SK-N-SH treated with all-trans-retinoic acid at 6 μM for 48 hours (cell line): ENCODE measurements around the gene ENO4.

ENCODE experiments used
- ATAC-seq: fragments of 200-7000 bp; cut with Tn5 transposase; 3 replicates; pipeline ENCODE4 v1.9.1; 2020; ENCODE audit warnings: mild to moderate bottlenecking, moderate library complexity
- ARNTL ChIP-seq: fragments of 450-650 bp; formaldehyde crosslinking; IDR thresholded peaks from 2 replicates; pipeline ENCODE4 v1.5.0; 2020; ENCODE audit warnings: low read depth, mild to moderate bottlenecking, moderate library complexity, borderline replicate concordance
- BACH2 ChIP-seq: fragments of 250-450 bp; sonication (Bioruptor Pico); IDR thresholded peaks from 2 replicates; pipeline ENCODE4 v1.9.0; 2021; ENCODE audit warnings: mild to moderate bottlenecking, borderline replicate concordance
- ESRRG ChIP-seq: fragments of 250-450 bp; sonication (Bioruptor Pico); IDR thresholded peaks from 2 replicates; pipeline ENCODE4 v1.6.1; 2021; ENCODE audit warnings: mild to moderate bottlenecking
- GLIS3 ChIP-seq: fragments of 250-450 bp; sonication (Bioruptor Pico); IDR thresholded peaks from 2 replicates; pipeline ENCODE4 v1.5.0; 2020; ENCODE audit warnings: mild to moderate bottlenecking, moderate library complexity
- ISL1 ChIP-seq: fragments of 250-450 bp; sonication (Bioruptor Pico); IDR thresholded peaks from 2 replicates; pipeline ENCODE4 v2.1.2; 2022; ENCODE audit warnings: mild to moderate bottlenecking, moderate library complexity
- OSR1 ChIP-seq: fragments of 250-450 bp; sonication (Bioruptor Pico); IDR thresholded peaks from 2 replicates; pipeline ENCODE4 v1.8.0; 2022; ENCODE audit warnings: moderate library complexity, mild to moderate bottlenecking, inconsistent platforms
- POU6F1 ChIP-seq: fragments of 250-450 bp; sonication (Bioruptor Pico); IDR thresholded peaks from 2 replicates; pipeline ENCODE4 v1.8.0; 2021; ENCODE audit warnings: low read depth, mild to moderate bottlenecking, moderate library complexity, borderline replicate concordance
- PPARA ChIP-seq: fragments of 250-450 bp; sonication (Bioruptor Pico); IDR thresholded peaks from 2 replicates; pipeline ENCODE4 v1.5.0; 2020; ENCODE audit warnings: mild to moderate bottlenecking, borderline replicate concordance
- RARB ChIP-seq: fragments of 250-450 bp; sonication (Bioruptor Pico); IDR thresholded peaks from 2 replicates; pipeline ENCODE4 v1.8.0; 2021; ENCODE audit warnings: mild to moderate bottlenecking, moderate library complexity
- SNAI2 ChIP-seq: fragments of 250-450 bp; sonication (Bioruptor Pico); IDR thresholded peaks from 2 replicates; pipeline ENCODE4 v1.5.0; 2020; ENCODE audit warnings: mild to moderate bottlenecking, moderate library complexity
- TCF4 ChIP-seq: fragments of 250-450 bp; sonication (Bioruptor Pico); IDR thresholded peaks from 2 replicates; pipeline ENCODE4 v1.8.0; 2021; ENCODE audit warnings: mild to moderate bottlenecking, moderate library complexity, borderline replicate concordance
- ZC3H10 ChIP-seq: fragments of 250-450 bp; sonication (Bioruptor Pico); IDR thresholded peaks from 2 replicates; pipeline ENCODE4 v1.5.1; 2021; ENCODE audit warnings: mild to moderate bottlenecking, moderate library complexity
- ZFP3 ChIP-seq: fragments of 250-450 bp; sonication (Bioruptor Pico); IDR thresholded peaks from 2 replicates; pipeline ENCODE4 v1.5.0; 2020; ENCODE audit warnings: mild to moderate bottlenecking, moderate library complexity
- ZFP30 ChIP-seq: fragments of 450-650 bp; formaldehyde crosslinking; IDR thresholded peaks from 2 replicates; pipeline ENCODE4 v1.5.0; 2022; ENCODE audit warnings: mild to moderate bottlenecking, moderate library complexity
- ZNF565 ChIP-seq: fragments of 450-650 bp; formaldehyde crosslinking; conservative IDR thresholded peaks from 2 replicates; pipeline ENCODE4 v1.5.0; 2020; ENCODE audit warnings: low read depth, mild to moderate bottlenecking, moderate library complexity
- ZNF70 ChIP-seq: fragments of 450-650 bp; formaldehyde crosslinking; IDR thresholded peaks from 2 replicates; pipeline ENCODE4 v1.5.0; 2020; ENCODE audit warnings: mild to moderate bottlenecking, moderate library complexity
- ZNF8 ChIP-seq: fragments of 450-650 bp; formaldehyde crosslinking; IDR thresholded peaks from 2 replicates; pipeline ENCODE4 v1.5.0; 2020; ENCODE audit warnings: mild to moderate bottlenecking, moderate library complexity
- TF ChIP-seq, protein P1 (sequence below): fragments of 250-450 bp; sonication (Bioruptor Pico); IDR thresholded peaks from 2 replicates; pipeline ENCODE4 v1.5.0; 2020; ENCODE audit warnings: mild to moderate bottlenecking, moderate library complexity
- TF ChIP-seq, protein P2 (sequence below): fragments of 250-450 bp; sonication (Bioruptor Pico); IDR thresholded peaks from 2 replicates; pipeline ENCODE4 v1.5.1; 2021; ENCODE audit warnings: mild to moderate bottlenecking, moderate library complexity
- TF ChIP-seq, protein P3 (sequence below): fragments of 250-450 bp; sonication (Bioruptor Pico); IDR thresholded peaks from 2 replicates; pipeline ENCODE4 v1.8.0; 2020; ENCODE audit warnings: mild to moderate bottlenecking, moderate library complexity, borderline replicate concordance
- TF ChIP-seq, protein P4 (sequence below): fragments of 250-450 bp; sonication (Bioruptor Pico); IDR thresholded peaks from 2 replicates; pipeline ENCODE4 v1.5.1; 2020; ENCODE audit warnings: low read depth, mild to moderate bottlenecking, moderate library complexity

Gene ENO4

DNA sequence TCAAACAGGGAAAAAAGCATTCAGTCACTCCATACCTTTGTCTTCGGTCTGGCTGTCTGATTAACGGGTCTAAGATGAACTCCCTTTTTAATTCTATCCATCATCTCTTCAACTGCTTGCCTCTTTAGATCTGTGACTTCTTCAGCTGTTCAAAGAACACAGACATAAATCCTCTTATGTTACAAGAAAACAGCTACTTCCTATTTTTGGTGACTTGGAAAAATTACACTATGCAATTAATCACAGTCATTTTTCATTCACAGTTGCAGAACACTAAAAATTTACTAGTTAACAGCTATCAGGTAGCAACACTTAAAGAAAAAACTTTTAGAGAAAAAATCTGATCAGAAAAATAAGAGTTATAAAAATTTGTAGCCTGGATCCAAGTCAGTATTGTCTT, 66.0 kb downstream of the ENO4 start:
- no peak for ATAC-seq
- TF ChIP-seq POU6F1 (CRISPR knock-in tag) (no peak), ZC3H10 (CRISPR knock-in tag) (no peak), BACH2 (CRISPR knock-in tag) (no peak), PPARA (no peak)
- TF ChIP-seq, protein P1, sequence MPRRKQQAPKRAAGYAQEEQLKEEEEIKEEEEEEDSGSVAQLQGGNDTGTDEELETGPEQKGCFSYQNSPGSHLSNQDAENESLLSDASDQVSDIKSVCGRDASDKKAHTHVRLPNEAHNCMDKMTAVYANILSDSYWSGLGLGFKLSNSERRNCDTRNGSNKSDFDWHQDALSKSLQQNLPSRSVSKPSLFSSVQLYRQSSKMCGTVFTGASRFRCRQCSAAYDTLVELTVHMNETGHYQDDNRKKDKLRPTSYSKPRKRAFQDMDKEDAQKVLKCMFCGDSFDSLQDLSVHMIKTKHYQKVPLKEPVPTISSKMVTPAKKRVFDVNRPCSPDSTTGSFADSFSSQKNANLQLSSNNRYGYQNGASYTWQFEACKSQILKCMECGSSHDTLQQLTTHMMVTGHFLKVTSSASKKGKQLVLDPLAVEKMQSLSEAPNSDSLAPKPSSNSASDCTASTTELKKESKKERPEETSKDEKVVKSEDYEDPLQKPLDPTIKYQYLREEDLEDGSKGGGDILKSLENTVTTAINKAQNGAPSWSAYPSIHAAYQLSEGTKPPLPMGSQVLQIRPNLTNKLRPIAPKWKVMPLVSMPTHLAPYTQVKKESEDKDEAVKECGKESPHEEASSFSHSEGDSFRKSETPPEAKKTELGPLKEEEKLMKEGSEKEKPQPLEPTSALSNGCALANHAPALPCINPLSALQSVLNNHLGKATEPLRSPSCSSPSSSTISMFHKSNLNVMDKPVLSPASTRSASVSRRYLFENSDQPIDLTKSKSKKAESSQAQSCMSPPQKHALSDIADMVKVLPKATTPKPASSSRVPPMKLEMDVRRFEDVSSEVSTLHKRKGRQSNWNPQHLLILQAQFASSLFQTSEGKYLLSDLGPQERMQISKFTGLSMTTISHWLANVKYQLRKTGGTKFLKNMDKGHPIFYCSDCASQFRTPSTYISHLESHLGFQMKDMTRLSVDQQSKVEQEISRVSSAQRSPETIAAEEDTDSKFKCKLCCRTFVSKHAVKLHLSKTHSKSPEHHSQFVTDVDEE (CRISPR knock-in tag), result no peak
- TF ChIP-seq, all 23 proteins: peak for 0

DNA sequence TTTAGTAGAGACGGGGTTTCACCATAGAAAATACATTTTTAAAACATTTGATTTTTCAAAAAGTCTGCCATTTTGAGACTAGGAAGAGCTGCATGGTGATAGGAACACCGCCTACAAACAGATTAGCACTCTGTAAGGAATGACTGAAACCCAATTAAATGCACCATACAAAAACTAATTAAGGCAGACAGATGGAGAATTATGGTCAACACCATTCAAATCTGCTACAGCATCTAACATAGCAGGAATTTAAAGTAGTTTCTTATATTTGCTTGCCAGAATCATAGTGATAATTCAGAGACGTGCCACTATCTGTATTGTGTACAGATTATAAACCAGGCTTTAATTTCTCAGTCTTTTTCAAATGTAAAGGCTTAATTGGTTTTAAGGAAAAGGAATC, 68.2 kb downstream of the ENO4 start:
- ATAC-seq, result no peak
- no peak for TF ChIP-seq TCF4 (CRISPR knock-in tag)
- no peak for TF ChIP-seq ZNF565 (CRISPR knock-in tag)

- ATAC-seq, result no peak
- TF ChIP-seq, protein P2, sequence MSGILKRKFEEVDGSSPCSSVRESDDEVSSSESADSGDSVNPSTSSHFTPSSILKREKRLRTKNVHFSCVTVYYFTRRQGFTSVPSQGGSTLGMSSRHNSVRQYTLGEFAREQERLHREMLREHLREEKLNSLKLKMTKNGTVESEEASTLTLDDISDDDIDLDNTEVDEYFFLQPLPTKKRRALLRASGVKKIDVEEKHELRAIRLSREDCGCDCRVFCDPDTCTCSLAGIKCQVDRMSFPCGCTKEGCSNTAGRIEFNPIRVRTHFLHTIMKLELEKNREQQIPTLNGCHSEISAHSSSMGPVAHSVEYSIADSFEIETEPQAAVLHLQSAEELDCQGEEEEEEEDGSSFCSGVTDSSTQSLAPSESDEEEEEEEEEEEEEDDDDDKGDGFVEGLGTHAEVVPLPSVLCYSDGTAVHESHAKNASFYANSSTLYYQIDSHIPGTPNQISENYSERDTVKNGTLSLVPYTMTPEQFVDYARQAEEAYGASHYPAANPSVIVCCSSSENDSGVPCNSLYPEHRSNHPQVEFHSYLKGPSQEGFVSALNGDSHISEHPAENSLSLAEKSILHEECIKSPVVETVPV, result no peak
- TF ChIP-seq POU6F1 (CRISPR knock-in tag), result no peak
- no peak for TF ChIP-seq TCF4 (CRISPR knock-in tag)
- TF ChIP-seq ZFP3, result no peak
- TF ChIP-seq ESRRG (CRISPR knock-in tag), result no peak
- TF ChIP-seq RARB, result no peak
These were observed 69.3 kb downstream of the ENO4 start for GRCh38 chr10:116918583-116918982.

DNA sequence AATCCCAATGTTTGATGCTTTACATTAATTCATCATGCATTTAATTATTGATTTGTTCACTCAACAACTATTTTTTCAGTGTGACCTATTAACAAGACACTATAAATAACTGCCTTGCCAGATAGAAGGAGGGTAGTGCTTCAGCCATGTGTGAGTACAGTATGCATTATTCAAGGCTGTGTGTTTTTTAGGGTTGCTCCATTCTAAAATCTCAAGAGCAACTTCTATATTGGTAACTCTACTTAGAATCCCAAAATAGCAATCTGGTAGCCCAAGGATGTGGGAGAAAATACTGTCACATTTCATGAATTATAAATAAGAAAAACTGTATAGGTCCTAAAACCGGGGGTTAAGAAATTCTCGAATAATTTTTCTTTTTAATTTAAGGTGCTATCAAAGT, 69.9 kb downstream of the ENO4 start:
- ATAC-seq, result no peak
- TF ChIP-seq, protein P1 (CRISPR knock-in tag), result no peak
- TF ChIP-seq ISL1 (no peak), RARB (no peak), ESRRG (CRISPR knock-in tag) (no peak), BACH2 (CRISPR knock-in tag) (no peak), SNAI2 (CRISPR knock-in tag) (no peak), ZFP3 (no peak), TCF4 (CRISPR knock-in tag) (no peak), GLIS3 (CRISPR knock-in tag) (no peak), OSR1 (CRISPR knock-in tag) (no peak), ARNTL (CRISPR knock-in tag) (no peak), ZNF565 (CRISPR knock-in tag) (no peak), ZNF70 (CRISPR knock-in tag) (no peak), ZNF8 (CRISPR knock-in tag) (no peak), ZFP30 (CRISPR knock-in tag) (no peak)
- TF ChIP-seq, protein P3, sequence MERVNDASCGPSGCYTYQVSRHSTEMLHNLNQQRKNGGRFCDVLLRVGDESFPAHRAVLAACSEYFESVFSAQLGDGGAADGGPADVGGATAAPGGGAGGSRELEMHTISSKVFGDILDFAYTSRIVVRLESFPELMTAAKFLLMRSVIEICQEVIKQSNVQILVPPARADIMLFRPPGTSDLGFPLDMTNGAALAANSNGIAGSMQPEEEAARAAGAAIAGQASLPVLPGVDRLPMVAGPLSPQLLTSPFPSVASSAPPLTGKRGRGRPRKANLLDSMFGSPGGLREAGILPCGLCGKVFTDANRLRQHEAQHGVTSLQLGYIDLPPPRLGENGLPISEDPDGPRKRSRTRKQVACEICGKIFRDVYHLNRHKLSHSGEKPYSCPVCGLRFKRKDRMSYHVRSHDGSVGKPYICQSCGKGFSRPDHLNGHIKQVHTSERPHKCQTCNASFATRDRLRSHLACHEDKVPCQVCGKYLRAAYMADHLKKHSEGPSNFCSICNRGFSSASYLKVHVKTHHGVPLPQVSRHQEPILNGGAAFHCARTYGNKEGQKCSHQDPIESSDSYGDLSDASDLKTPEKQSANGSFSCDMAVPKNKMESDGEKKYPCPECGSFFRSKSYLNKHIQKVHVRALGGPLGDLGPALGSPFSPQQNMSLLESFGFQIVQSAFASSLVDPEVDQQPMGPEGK (CRISPR knock-in tag), result no peak
- TF ChIP-seq, protein P2, result no peak
- TF ChIP-seq, protein P4, sequence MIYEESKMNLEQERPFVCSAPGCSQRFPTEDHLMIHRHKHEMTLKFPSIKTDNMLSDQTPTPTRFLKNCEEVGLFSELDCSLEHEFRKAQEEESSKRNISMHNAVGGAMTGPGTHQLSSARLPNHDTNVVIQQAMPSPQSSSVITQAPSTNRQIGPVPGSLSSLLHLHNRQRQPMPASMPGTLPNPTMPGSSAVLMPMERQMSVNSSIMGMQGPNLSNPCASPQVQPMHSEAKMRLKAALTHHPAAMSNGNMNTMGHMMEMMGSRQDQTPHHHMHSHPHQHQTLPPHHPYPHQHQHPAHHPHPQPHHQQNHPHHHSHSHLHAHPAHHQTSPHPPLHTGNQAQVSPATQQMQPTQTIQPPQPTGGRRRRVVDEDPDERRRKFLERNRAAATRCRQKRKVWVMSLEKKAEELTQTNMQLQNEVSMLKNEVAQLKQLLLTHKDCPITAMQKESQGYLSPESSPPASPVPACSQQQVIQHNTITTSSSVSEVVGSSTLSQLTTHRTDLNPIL (CRISPR knock-in tag), result no peak
